Glutamatergic neuron (in vitro differentiated cells): ENCODE results near the gene PIGP. TPM values are rescaled to one million over a fixed set of nuclear protein-coding genes. Genes with fewer than 3 reads are reported as not detected.

ENCODE experiments used
- DNase-seq: peaks from one replicate; pipeline ENCODE4 v3.0.0; 2022
- H3K27ac Mint-ChIP-seq: one replicate; pipeline ENCODE4 v1.8.0; 2020; ENCODE audit warnings: mild to moderate bottlenecking, mixed read lengths, inconsistent platforms; ENCODE audit not compliant: unreplicated experiment
- H3K27me3 Mint-ChIP-seq: one replicate; pipeline ENCODE4 v1.8.0; 2020; ENCODE audit warnings: mild to moderate bottlenecking, moderate library complexity, mixed read lengths, inconsistent platforms; ENCODE audit not compliant: unreplicated experiment
- H3K36me3 Mint-ChIP-seq: one replicate; pipeline ENCODE4 v1.8.0; 2020; ENCODE audit warnings: mild to moderate bottlenecking, mixed read lengths, inconsistent platforms; ENCODE audit not compliant: unreplicated experiment
- H3K4me1 Mint-ChIP-seq: one replicate; pipeline ENCODE4 v1.8.0; 2020; ENCODE audit warnings: mild to moderate bottlenecking, low read depth, mixed read lengths, inconsistent platforms; ENCODE audit not compliant: unreplicated experiment
- H3K4me3 Mint-ChIP-seq: one replicate; pipeline ENCODE4 v1.8.0; 2020; ENCODE audit warnings: mild to moderate bottlenecking, mixed read lengths, inconsistent platforms; ENCODE audit not compliant: unreplicated experiment
- H3K9me3 Mint-ChIP-seq: one replicate; pipeline ENCODE4 v1.8.0; 2020; ENCODE audit warnings: mild to moderate bottlenecking, moderate library complexity, mixed read lengths, inconsistent platforms; ENCODE audit not compliant: unreplicated experiment
- total RNA-seq: library from RNA; stranded (reverse); fragmentation: NEBNext Ultra II Directional; extraction: Animal tissue kit (Norgen Biotek cat#: 25700); gene quantifications from one replicate; pipeline ENCODE4 v1.2.1, GENCODE V29; 2021; ENCODE audit not compliant: unreplicated experiment
- TF ChIP-seq, protein P1 (sequence below): fragments of 200-600 bp; sonication (generic); IDR thresholded peaks from one replicate; pipeline ENCODE4 v1.5.0; 2021; ENCODE audit not compliant: partially characterized antibody, unreplicated experiment

Gene PIGP
- total RNA-seq, 1 donor from 2014 or later, result 17.6 TPM

DNA sequence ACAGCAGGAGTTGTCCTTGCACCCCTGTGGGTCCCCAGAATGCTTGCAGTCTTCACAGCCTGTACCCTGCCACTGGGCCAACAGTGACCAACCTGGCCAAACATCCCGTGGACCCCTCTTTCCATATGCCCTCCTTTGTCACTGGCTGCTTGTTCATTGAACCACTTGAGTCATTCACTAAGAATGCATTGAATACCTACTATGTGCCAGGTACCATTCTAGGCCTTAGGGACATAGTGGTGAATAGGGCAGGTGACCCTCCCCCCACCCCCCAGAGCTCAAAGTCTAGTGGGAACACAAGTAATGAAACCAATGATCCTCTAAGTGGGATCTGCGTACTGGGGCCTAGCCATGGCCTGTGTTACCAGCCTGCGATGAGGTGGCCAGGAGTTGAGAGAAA is 28.2 kb downstream of the PIGP start:
- no peak for DNase-seq
- Mint-ChIP-seq H3K36me3 (peaks cover 7% of the 10 kb centered on the region), H3K4me3 (no peak overlapping the region), H3K27me3 (no peaks in the 10 kb centered on the region), H3K27ac (no peak overlapping the region), H3K9me3 (peaks cover 7% of the 10 kb centered on the region), H3K4me1 (no peaks in the 10 kb centered on the region)
- TF ChIP-seq, protein P1, sequence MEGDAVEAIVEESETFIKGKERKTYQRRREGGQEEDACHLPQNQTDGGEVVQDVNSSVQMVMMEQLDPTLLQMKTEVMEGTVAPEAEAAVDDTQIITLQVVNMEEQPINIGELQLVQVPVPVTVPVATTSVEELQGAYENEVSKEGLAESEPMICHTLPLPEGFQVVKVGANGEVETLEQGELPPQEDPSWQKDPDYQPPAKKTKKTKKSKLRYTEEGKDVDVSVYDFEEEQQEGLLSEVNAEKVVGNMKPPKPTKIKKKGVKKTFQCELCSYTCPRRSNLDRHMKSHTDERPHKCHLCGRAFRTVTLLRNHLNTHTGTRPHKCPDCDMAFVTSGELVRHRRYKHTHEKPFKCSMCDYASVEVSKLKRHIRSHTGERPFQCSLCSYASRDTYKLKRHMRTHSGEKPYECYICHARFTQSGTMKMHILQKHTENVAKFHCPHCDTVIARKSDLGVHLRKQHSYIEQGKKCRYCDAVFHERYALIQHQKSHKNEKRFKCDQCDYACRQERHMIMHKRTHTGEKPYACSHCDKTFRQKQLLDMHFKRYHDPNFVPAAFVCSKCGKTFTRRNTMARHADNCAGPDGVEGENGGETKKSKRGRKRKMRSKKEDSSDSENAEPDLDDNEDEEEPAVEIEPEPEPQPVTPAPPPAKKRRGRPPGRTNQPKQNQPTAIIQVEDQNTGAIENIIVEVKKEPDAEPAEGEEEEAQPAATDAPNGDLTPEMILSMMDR, result no peak

DNA sequence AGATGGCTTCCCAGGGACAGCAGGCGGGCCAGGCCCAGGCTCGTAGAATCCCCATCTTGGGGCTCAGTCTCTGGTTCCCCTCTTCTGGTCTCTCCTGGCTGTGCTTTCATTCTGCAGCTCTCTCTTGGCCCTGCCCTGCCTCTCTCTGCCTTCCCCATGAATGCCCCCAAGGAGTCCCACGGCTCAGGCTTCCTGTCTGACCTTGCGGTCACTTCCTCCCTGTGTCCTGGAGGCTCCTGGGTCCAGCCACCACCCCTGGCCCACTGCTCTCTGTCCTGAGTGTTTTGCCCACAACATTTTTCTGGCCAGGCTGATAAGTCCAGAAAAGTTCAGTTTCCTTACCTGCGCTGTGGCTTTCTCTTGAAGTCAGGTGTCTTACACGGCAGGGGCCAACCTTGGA is 29.1 kb downstream of the PIGP start:
- Mint-ChIP-seq H3K27me3 (no peaks in the 10 kb centered on the region), H3K4me3 (no peak overlapping the region), H3K36me3 (peaks cover 7% of the 10 kb centered on the region), H3K27ac (no peak overlapping the region), H3K4me1 (no peaks in the 10 kb centered on the region), H3K9me3 (peaks cover 7% of the 10 kb centered on the region)
- TF ChIP-seq, protein P1, result no peak
- DNase-seq, result no peak

DNA sequence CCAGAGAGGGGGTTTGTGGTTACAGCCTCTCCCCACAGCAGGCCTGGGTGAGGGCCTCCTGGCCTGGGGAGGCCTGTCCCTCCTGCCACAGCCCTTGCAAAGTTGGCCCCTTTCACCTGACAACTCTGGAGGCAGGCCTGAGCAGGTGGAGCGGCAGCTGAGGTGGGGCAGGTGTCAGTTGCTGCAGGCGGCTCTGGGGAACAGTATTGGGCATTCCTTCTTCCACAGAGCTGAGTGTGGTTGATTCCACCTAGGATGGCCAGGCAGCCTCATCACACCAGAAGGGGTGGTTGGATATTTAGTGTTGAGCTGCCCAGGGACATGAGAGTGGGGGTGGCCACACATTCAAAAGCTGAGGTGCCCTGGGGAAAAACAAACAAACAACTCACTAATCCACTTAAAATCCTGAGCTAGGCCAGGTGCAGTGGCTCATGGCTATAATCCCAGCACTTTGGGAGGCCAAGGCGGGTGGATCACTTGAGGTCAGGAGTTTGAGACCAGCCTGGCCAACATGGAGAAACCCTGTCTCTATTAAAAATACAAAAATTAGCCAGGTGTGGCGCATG is 31.1 kb downstream of the PIGP start:
- DNase-seq, result no peak
- TF ChIP-seq, protein P1, result no peak
- Mint-ChIP-seq H3K9me3 (peaks cover 1% of the 10 kb centered on the region), H3K4me3 (no peak overlapping the region), H3K36me3 (no peaks in the 10 kb centered on the region), H3K27me3 (peaks cover 1% of the 10 kb centered on the region), H3K27ac (no peak overlapping the region), H3K4me1 (no peaks in the 10 kb centered on the region)

GRCh38 chr21:37040212-37040611 is 32.7 kb downstream of the PIGP start:
- no peak for DNase-seq
- no peaks in the 10 kb centered on the region for H3K4me1 Mint-ChIP-seq

GRCh38 chr21:37039411-37040075 is 33.3 kb downstream of the PIGP start:
- Mint-ChIP-seq H3K9me3 (peaks cover 3% of the 10 kb centered on the region), H3K4me1 (no peaks in the 10 kb centered on the region), H3K27me3 (peaks cover 3% of the 10 kb centered on the region)

More at GRCh38 chr21:37040212-37040611, 32.7 kb downstream of the PIGP start:
- TF ChIP-seq, protein P1, result no peak
- Mint-ChIP-seq H3K36me3 (no peaks in the 10 kb centered on the region), H3K9me3 (peaks cover 1% of the 10 kb centered on the region), H3K27me3 (peaks cover 1% of the 10 kb centered on the region), H3K27ac (no peak overlapping the region), H3K4me3 (no peak overlapping the region)

More at GRCh38 chr21:37039411-37040075, 33.3 kb downstream of the PIGP start:
- Mint-ChIP-seq H3K36me3 (no peaks in the 10 kb centered on the region), H3K27ac (no peak overlapping the region), H3K4me3 (no peak overlapping the region)
- TF ChIP-seq, protein P1, result no peak
- DNase-seq, result no peak
